IMR-90 (cell line): ENCODE measurements around the gene ARMC3. TPM values are rescaled to one million over a fixed set of nuclear protein-coding genes. Genes with fewer than 3 reads are reported as not detected.

Experiments
- ATAC-seq: fragments of 200-7000 bp; cut with Tn5 transposase; 2 replicates; pipeline ENCODE4 v1.9.1; 2020; ENCODE audit warnings: low read depth, mild to moderate bottlenecking, moderate library complexity
- BruUV-seq: library from RNA; stranded (reverse); fragments of 400-500 nt; replicated peaks from 2 replicates; lab custom pipeline; 2021; lab: Mats Ljungman, UMichigan
- CTCF ChIA-PET: fragments of 300-600 bp; formaldehyde crosslinking; extraction: SDS; loops from one replicate; lab custom pipeline; 2021; ENCODE audit warnings: antibody characterized with exemption; lab: Yijun Ruan, JAX
- POLR2A ChIA-PET: fragments of 300-600 bp; sonication (Branson Sonifier 250); formaldehyde crosslinking; loops from one replicate; lab custom pipeline; 2022; ENCODE audit warnings: antibody characterized with exemption; ENCODE audit not compliant: unreplicated experiment; lab: Charles Lee
- DNase-seq: peaks from one replicate; pipeline ENCODE4 v3.0.0; 2013
- H2AFZ ChIP-seq: replicated peaks from 2 replicates; pipeline ENCODE3; 2013; ENCODE audit warnings: low read length, mild to moderate bottlenecking; ENCODE audit not compliant: poor library complexity
- H2AK5ac ChIP-seq: 2 replicates; pipeline ENCODE4 v1.6.1; 2013; ENCODE audit warnings: low read depth, low read length, inconsistent platforms
- H2AK9ac ChIP-seq: replicated peaks from 2 replicates; pipeline ENCODE3; 2013; ENCODE audit warnings: mild to moderate bottlenecking, low read depth, low read length, moderate library complexity; ENCODE audit not compliant: poor library complexity
- H2BK120ac ChIP-seq: 2 replicates; pipeline ENCODE4 v1.6.1; 2013; ENCODE audit warnings: low read depth, low read length, inconsistent platforms
- H2BK15ac ChIP-seq: 3 replicates; pipeline ENCODE4 v1.6.1; 2013; ENCODE audit warnings: low read depth, low read length, inconsistent platforms
- H2BK20ac ChIP-seq: 2 replicates; pipeline ENCODE4 v1.6.1; 2013; ENCODE audit warnings: low read depth, mild to moderate bottlenecking, inconsistent platforms, low read length, moderate library complexity
- H2BK5ac ChIP-seq: 2 replicates; pipeline ENCODE4 v1.6.1; 2013; ENCODE audit warnings: mild to moderate bottlenecking, low read depth, low read length, inconsistent platforms; ENCODE audit not compliant: poor library complexity, severe bottlenecking
- H3K14ac ChIP-seq: replicated peaks from 2 replicates; pipeline ENCODE4 v1.6.1; 2013; ENCODE audit warnings: low read depth, low read length, inconsistent platforms
- H3K18ac ChIP-seq: 2 replicates; pipeline ENCODE4 v1.6.1; 2013; ENCODE audit warnings: low read depth, low read length, control low read depth
- H3K23ac ChIP-seq: 2 replicates; pipeline ENCODE4 v1.6.1; 2013; ENCODE audit warnings: low read depth, low read length, inconsistent platforms
- H3K27ac ChIP-seq: 2 replicates; pipeline ENCODE4 v1.5.1; 2013; ENCODE audit warnings: mild to moderate bottlenecking, control low read depth, low read length; ENCODE audit not compliant: insufficient read depth
- H3K27me3 ChIP-seq: 2 replicates; pipeline ENCODE4 v1.6.1; 2013; ENCODE audit warnings: low read length; ENCODE audit not compliant: control insufficient read depth, insufficient read depth
- H3K36me3 ChIP-seq: 2 replicates; pipeline ENCODE4 v1.6.1; 2013; ENCODE audit warnings: low read length, mixed read lengths; ENCODE audit not compliant: control insufficient read depth, insufficient read depth
- H3K4ac ChIP-seq: 2 replicates; pipeline ENCODE4 v1.6.1; 2013; ENCODE audit warnings: low read depth, low read length, inconsistent platforms
- H3K4me1 ChIP-seq: 2 replicates; pipeline ENCODE4 v1.6.1; 2013; ENCODE audit warnings: low read length, mixed read lengths; ENCODE audit not compliant: control insufficient read depth, insufficient read depth
- H3K4me2 ChIP-seq: 2 replicates; pipeline ENCODE4 v1.6.1; 2013; ENCODE audit warnings: low read depth, mild to moderate bottlenecking, control low read depth, low read length, moderate library complexity
- H3K4me3 ChIP-seq: 2 replicates; pipeline ENCODE4 v1.5.1; 2013; ENCODE audit warnings: low read depth, mild to moderate bottlenecking, control low read depth, low read length, moderate library complexity; ENCODE audit not compliant: insufficient read depth
- H3K56ac ChIP-seq: 2 replicates; pipeline ENCODE4 v1.6.1; 2013; ENCODE audit warnings: low read length, inconsistent platforms; ENCODE audit not compliant: insufficient read depth; ENCODE audit errors: extremely low read depth
- H3K79me1 ChIP-seq, 2 experiments: 2 replicates each; pipeline ENCODE4 v1.6.1; 2013; ENCODE audit warnings: low read length in 2 of 2, inconsistent platforms in 1 of 2, low read depth in 1 of 2
- H3K9ac ChIP-seq: 2 replicates; pipeline ENCODE4 v1.6.1; 2013; ENCODE audit warnings: low read depth, low read length, control low read depth
- H3K9me1 ChIP-seq: 2 replicates; pipeline ENCODE4 v1.6.1; 2013; ENCODE audit warnings: low read length, inconsistent platforms; ENCODE audit not compliant: insufficient read depth
- H3K9me3 ChIP-seq: 2 replicates; pipeline ENCODE4 v1.6.1; 2013; ENCODE audit warnings: low read length; ENCODE audit not compliant: control insufficient read depth, insufficient read depth
- H4K20me1 ChIP-seq: 2 replicates; pipeline ENCODE4 v1.6.1; 2013; ENCODE audit warnings: low read length, inconsistent platforms; ENCODE audit not compliant: insufficient read depth
- H4K5ac ChIP-seq: 2 replicates; pipeline ENCODE4 v1.6.1; 2013; ENCODE audit warnings: mild to moderate bottlenecking, low read depth, low read length, control low read depth
- H4K8ac ChIP-seq, 2 experiments: 2 replicates each; pipeline ENCODE4 v1.6.1; 2013; ENCODE audit warnings: low read depth in 2 of 2, low read length in 2 of 2, control low read depth in 1 of 2, inconsistent platforms in 1 of 2
- H4K91ac ChIP-seq: 2 replicates; pipeline ENCODE4 v1.6.1; 2013; ENCODE audit warnings: low read depth, low read length, inconsistent platforms; ENCODE audit not compliant: insufficient read depth
- BHLHE40 ChIP-seq: fragments of 150-350 bp; IDR thresholded peaks from 2 replicates; pipeline ENCODE4 v1.6.1; 2016; ENCODE audit warnings: mild to moderate bottlenecking, low read depth, low read length
- CEBPB ChIP-seq: IDR thresholded peaks from 2 replicates; pipeline ENCODE4 v1.6.1; 2012; ENCODE audit warnings: low read depth, low read length, improper control_type of control experiment
- CHD1 ChIP-seq: IDR thresholded peaks from 2 replicates; pipeline ENCODE4 v1.6.1; 2012; ENCODE audit warnings: low read depth, low read length, improper control_type of control experiment
- MAFK ChIP-seq: IDR thresholded peaks from 2 replicates; pipeline ENCODE4 v1.6.1; 2012; ENCODE audit warnings: low read depth, low read length, improper control_type of control experiment
- MAZ ChIP-seq: IDR thresholded peaks from 2 replicates; pipeline ENCODE4 v1.6.1; 2012; ENCODE audit warnings: low read depth, mild to moderate bottlenecking, low read length, improper control_type of control experiment, moderate library complexity, borderline replicate concordance
- MXI1 ChIP-seq: IDR thresholded peaks from 2 replicates; pipeline ENCODE4 v1.6.1; 2012; ENCODE audit warnings: low read depth, mild to moderate bottlenecking, low read length, moderate library complexity, borderline replicate concordance
- NFE2L2 ChIP-seq: fragments of 150-350 bp; IDR thresholded peaks from 2 replicates; pipeline ENCODE4 v1.6.1; 2016; ENCODE audit warnings: low read depth, mild to moderate bottlenecking, low read length
- POLR2A ChIP-seq: IDR thresholded peaks from 2 replicates; pipeline ENCODE4 v1.6.1; 2012; ENCODE audit warnings: mild to moderate bottlenecking, low read depth, low read length
- RAD21 ChIP-seq: IDR thresholded peaks from 2 replicates; pipeline ENCODE4 v1.6.1; 2012; ENCODE audit warnings: low read length, improper control_type of control experiment
- RCOR1 ChIP-seq: IDR thresholded peaks from 2 replicates; pipeline ENCODE4 v1.6.1; 2012; ENCODE audit warnings: mild to moderate bottlenecking, low read length, improper control_type of control experiment; ENCODE audit not compliant: insufficient replicate concordance
- RFX5 ChIP-seq: IDR thresholded peaks from 2 replicates; pipeline ENCODE4 v1.8.0; 2012; ENCODE audit warnings: low read depth, mild to moderate bottlenecking, low read length, moderate library complexity
- SMC3 ChIP-seq: fragments of 150-350 bp; IDR thresholded peaks from 2 replicates; pipeline ENCODE4 v1.6.1; 2016; ENCODE audit warnings: low read depth, mild to moderate bottlenecking, antibody characterized with exemption, low read length, moderate library complexity
- WGBS, 2 experiments: methylation state at CpG; one replicate each; pipeline versions ENCODE4 v1.1.5 to v1.1.7; 2013; ENCODE audit warnings: missing lambda C conversion rate in 2 of 2; ENCODE audit not compliant: insufficient read length in 1 of 2; ENCODE audit errors: extremely low coverage in 2 of 2; 5-methylcytosine and 5-hydroxymethylcytosine counted together
- dilution Hi-C: fragments of 300-500 bp; cut with HindIII; formaldehyde crosslinking; loops from one replicate; pipeline ENCODE4 v1.14.3; 2018; ENCODE audit warnings: low sequenced_read_pairs; ENCODE audit not compliant: unreplicated experiment
- in situ Hi-C: fragments of 300-500 bp; cut with MboI; formaldehyde crosslinking; loops from 3 replicates; pipeline ENCODE4 v1.14.3; 2019; ENCODE audit warnings: low sequenced_read_pairs, inconsistent platforms, mixed read lengths
- intact Hi-C: fragments of 100-400 bp; cut with micrococcal nuclease; formaldehyde crosslinking; loops from 2 replicates; pipeline ENCODE4 v1.10.0; 2022
- polyA plus RNA-seq, 3 experiments: library from polyadenylated mRNA; depleted of rRNA; stranded (reverse); fragments of >200 nt; gene quantifications; 2 replicates each; pipeline ENCODE4 v1.2.3, GENCODE V29; 2012; ENCODE audit warnings: low replicate concordance in 1 of 3
- total RNA-seq: library from RNA; depleted of rRNA; stranded (reverse); fragments of >200 nt; gene quantifications from 2 replicates; pipeline ENCODE4 v1.2.3, GENCODE V29; 2012
- TF ChIP-seq, protein P1 (sequence below): fragments of 150-350 bp; IDR thresholded peaks from 2 replicates; pipeline ENCODE4 v1.6.1; 2017; ENCODE audit warnings: mild to moderate bottlenecking, antibody characterized with exemption, low read length, low read depth
- TF ChIP-seq, protein P2 (sequence below): conservative IDR thresholded peaks from 2 replicates; pipeline ENCODE4 v1.5.1; 2012; ENCODE audit warnings: mild to moderate bottlenecking, low read depth, low read length, improper control_type of control experiment
- TF ChIP-seq, protein P3 (sequence below): fragments of 150-350 bp; IDR thresholded peaks from 2 replicates; pipeline ENCODE4 v1.6.1; 2016; ENCODE audit warnings: low read depth, mild to moderate bottlenecking, low read length, moderate library complexity, borderline replicate concordance

The ARMC3 gene
- total and polyA plus RNA-seq, 2 of the 4 experiments (the other 2 are of a cell fraction): not detected

DNA sequence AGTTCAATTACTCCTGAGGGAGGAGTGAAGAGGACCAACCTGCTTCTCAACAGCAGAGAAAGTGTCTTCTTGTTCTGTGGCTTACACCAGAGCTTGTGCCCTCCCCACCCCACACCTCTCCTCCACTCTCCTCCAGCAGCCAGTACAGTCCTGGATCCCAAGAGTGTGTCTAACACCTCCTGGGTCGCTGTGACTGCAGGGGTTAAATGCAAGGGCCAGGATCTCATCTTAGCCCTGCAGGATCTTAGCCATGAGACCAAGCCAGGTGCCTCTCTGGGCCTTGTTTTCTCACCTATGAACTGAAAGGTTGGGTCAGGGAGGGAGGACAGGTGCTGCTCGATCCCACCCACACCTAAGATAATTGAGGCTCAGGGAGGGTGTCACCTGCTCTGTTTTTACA, 133.1 kb downstream of the ARMC3 start:
- H3K9me1 ChIP-seq: no peaks in the 10 kb centered on the region
- H3K56ac ChIP-seq: no peak overlapping the region
- H3K9me3 ChIP-seq: no peaks in the 10 kb centered on the region
- H4K91ac ChIP-seq: no peak overlapping the region
- H3K4me2 ChIP-seq: no peak overlapping the region
- H3K27ac ChIP-seq: no peak overlapping the region
- H3K4me1 ChIP-seq: no peaks in the 10 kb centered on the region
- ATAC-seq (no peak), DNase-seq (no peak)
- H2AK5ac ChIP-seq: no peak overlapping the region
- H3K18ac ChIP-seq: no peak overlapping the region
- no peak overlapping the region for H3K4me3 ChIP-seq
- dilution Hi-C loops: no loop called here
- peaks cover 5% of the 10 kb centered on the region for H3K27me3 ChIP-seq
- H4K8ac ChIP-seq: no peak overlapping the region
- CTCF ChIA-PET: interaction anchor here (0.6 kb wide), 1 partner anchor 900 kb away, joined by 3 read pairs; no protein-coding TSS in a partner anchor
- no peak overlapping the region for H4K5ac ChIP-seq
- H2AFZ ChIP-seq: peak overlapping the region; percentile 47
- BruUV-seq: no TSS peak
- H3K36me3 ChIP-seq: no peaks in the 10 kb centered on the region
- no peaks in the 10 kb centered on the region for H3K79me1 ChIP-seq
- H2BK15ac ChIP-seq: no peak overlapping the region
- H3K23ac ChIP-seq: no peak overlapping the region
- POLR2A ChIA-PET: no interaction called here
- intact Hi-C loops: no loop called here
- H2BK20ac ChIP-seq: no peak overlapping the region
- in situ Hi-C loops: no loop called here
- H3K9ac ChIP-seq: no peak overlapping the region
- H2AK9ac ChIP-seq: no peak overlapping the region
- H3K14ac ChIP-seq: no peak overlapping the region
- no peak overlapping the region for H2BK120ac ChIP-seq
- H2BK5ac ChIP-seq: no peak overlapping the region
- H3K4ac ChIP-seq: no peak overlapping the region
- TF ChIP-seq, protein P1, sequence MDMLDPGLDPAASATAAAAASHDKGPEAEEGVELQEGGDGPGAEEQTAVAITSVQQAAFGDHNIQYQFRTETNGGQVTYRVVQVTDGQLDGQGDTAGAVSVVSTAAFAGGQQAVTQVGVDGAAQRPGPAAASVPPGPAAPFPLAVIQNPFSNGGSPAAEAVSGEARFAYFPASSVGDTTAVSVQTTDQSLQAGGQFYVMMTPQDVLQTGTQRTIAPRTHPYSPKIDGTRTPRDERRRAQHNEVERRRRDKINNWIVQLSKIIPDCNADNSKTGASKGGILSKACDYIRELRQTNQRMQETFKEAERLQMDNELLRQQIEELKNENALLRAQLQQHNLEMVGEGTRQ: no peak
- TF ChIP-seq SMC3 (no peak), RFX5 (no peak), CEBPB (no peak), MAFK (no peak), BHLHE40 (no peak), RCOR1 (no peak), RAD21 (no peak), POLR2A (no peak), NFE2L2 (no peak), MAZ (no peak), MXI1 (no peak), CHD1 (no peak)
- TF ChIP-seq, protein P2, sequence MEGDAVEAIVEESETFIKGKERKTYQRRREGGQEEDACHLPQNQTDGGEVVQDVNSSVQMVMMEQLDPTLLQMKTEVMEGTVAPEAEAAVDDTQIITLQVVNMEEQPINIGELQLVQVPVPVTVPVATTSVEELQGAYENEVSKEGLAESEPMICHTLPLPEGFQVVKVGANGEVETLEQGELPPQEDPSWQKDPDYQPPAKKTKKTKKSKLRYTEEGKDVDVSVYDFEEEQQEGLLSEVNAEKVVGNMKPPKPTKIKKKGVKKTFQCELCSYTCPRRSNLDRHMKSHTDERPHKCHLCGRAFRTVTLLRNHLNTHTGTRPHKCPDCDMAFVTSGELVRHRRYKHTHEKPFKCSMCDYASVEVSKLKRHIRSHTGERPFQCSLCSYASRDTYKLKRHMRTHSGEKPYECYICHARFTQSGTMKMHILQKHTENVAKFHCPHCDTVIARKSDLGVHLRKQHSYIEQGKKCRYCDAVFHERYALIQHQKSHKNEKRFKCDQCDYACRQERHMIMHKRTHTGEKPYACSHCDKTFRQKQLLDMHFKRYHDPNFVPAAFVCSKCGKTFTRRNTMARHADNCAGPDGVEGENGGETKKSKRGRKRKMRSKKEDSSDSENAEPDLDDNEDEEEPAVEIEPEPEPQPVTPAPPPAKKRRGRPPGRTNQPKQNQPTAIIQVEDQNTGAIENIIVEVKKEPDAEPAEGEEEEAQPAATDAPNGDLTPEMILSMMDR: no peak
- TF ChIP-seq, protein P3, sequence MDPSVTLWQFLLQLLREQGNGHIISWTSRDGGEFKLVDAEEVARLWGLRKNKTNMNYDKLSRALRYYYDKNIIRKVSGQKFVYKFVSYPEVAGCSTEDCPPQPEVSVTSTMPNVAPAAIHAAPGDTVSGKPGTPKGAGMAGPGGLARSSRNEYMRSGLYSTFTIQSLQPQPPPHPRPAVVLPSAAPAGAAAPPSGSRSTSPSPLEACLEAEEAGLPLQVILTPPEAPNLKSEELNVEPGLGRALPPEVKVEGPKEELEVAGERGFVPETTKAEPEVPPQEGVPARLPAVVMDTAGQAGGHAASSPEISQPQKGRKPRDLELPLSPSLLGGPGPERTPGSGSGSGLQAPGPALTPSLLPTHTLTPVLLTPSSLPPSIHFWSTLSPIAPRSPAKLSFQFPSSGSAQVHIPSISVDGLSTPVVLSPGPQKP: no peak
- WGBS, 2 experiments: 20% methylated on average over 1 of the region's 2 CpGs; no CpG with 5 or more reads in 1 of the 2 experiments
- H4K20me1 ChIP-seq: no peaks in the 10 kb centered on the region
